A549 (cell line): ENCODE results near the gene SH3PXD2A. TPM values are rescaled to one million over a fixed set of nuclear protein-coding genes. Genes with fewer than 3 reads are reported as not detected.

Source experiments
- ATAC-seq, 2 experiments: fragments of 200-7000 bp in 1 of 2; fragments of >200 bp in 1 of 2; cut with Nextera tagmentation in 1 of 2; cut with Tn5 transposase in 1 of 2; 3 replicates each; pipeline versions ENCODE4 v1.8.0 to v1.9.1; 2018 to 2020; ENCODE audit warnings: mild to moderate bottlenecking in 1 of 2, moderate library complexity in 1 of 2
- CTCF ChIA-PET: fragments of 300-600 bp; sonication (Branson Sonifier 250); formaldehyde crosslinking; extraction: SDS; loops from one replicate; lab custom pipeline; 2021; ENCODE audit warnings: antibody characterized with exemption, inconsistent platforms; lab: Yijun Ruan, JAX
- POLR2A ChIA-PET: fragments of 350-600 bp; formaldehyde crosslinking; extraction: SDS; loops from one replicate; lab custom pipeline; 2021; ENCODE audit warnings: antibody characterized with exemption, inconsistent platforms; lab: Yijun Ruan, JAX
- DNase-seq, 2 experiments: peaks; one replicate each; pipeline versions ENCODE4 v3.0.0 to v3.0.0-alpha.2; 2011 to 2016; ENCODE audit warnings: low read depth in 1 of 2, low spot score in 1 of 2
- FAIRE-seq: peaks from 2 replicates; lab custom pipeline; 2011; peaks lifted over from hg19 to GRCh38; lab: Jason Lieb, UNC
- H3K27ac ChIP-seq, 2 experiments: fragments of >200 bp; sonication (Bioruptor Twin); formaldehyde crosslinking; 3 replicates each; pipeline ENCODE4 v1.5.1; 2016 to 2017
- H3K4me1 ChIP-seq: fragments of >200 bp; sonication (Bioruptor Twin); formaldehyde crosslinking; 3 replicates; pipeline ENCODE4 v1.6.1; 2016
- H3K4me2 ChIP-seq: fragments of >200 bp; sonication (Bioruptor Twin); formaldehyde crosslinking; 3 replicates; pipeline ENCODE4 v1.6.1; 2016
- H3K4me3 ChIP-seq: fragments of >200 bp; sonication (Bioruptor Twin); formaldehyde crosslinking; 3 replicates; pipeline ENCODE4 v1.5.1; 2016
- H3K9me3 ChIP-seq: fragments of >200 bp; sonication (Bioruptor Twin); formaldehyde crosslinking; 3 replicates; pipeline ENCODE4 v1.6.1; 2016
- BCL3 ChIP-seq: fragments of >200 bp; sonication (Bioruptor Twin); formaldehyde crosslinking; IDR thresholded peaks from 3 replicates; pipeline ENCODE4 v1.6.1; 2016
- CBX2 ChIP-seq: fragments of 200-600 bp; sonication (generic); IDR thresholded peaks from 2 replicates; pipeline ENCODE4 v1.6.1; 2016; ENCODE audit warnings: low read depth, mild to moderate bottlenecking, borderline replicate concordance
- CEBPB ChIP-seq, 2 experiments: fragments of >200 bp in 1 of 2; sonication (Bioruptor Twin) in 1 of 2; formaldehyde crosslinking in 1 of 2; IDR thresholded peaks; 2 replicates each; pipeline ENCODE4 v1.6.1; 2012 to 2016
- CHD4 ChIP-seq: fragments of 200-600 bp; sonication (generic); IDR thresholded peaks from 2 replicates; pipeline ENCODE4 v1.6.1; 2016; ENCODE audit warnings: antibody characterized with exemption, mild to moderate bottlenecking, borderline replicate concordance
- EHMT2 ChIP-seq: fragments of 200-600 bp; sonication (generic); IDR thresholded peaks from 2 replicates; pipeline ENCODE4 v1.6.1; 2016; ENCODE audit warnings: antibody characterized with exemption, low read depth, mild to moderate bottlenecking, moderate library complexity
- EP300 ChIP-seq, 2 experiments: fragments of >200 bp; sonication (Bioruptor Twin); formaldehyde crosslinking; IDR thresholded peaks; 2 replicates in 1 of 2; 3 replicates in 1 of 2; pipeline ENCODE4 v1.6.1; 2016 to 2017
- FOSL2 ChIP-seq, 2 experiments: fragments of 450-650 bp in 1 of 2; fragments of >200 bp in 1 of 2; sonication (Bioruptor Twin) in 1 of 2; formaldehyde crosslinking; IDR thresholded peaks; 2 replicates each; pipeline versions ENCODE4 v1.5.0 to v1.6.1; 2016 to 2020; ENCODE audit warnings: mild to moderate bottlenecking in 1 of 2, moderate library complexity in 1 of 2
- GATA3 ChIP-seq: IDR thresholded peaks from 2 replicates; pipeline ENCODE4 v1.6.1; 2012; ENCODE audit warnings: borderline replicate concordance
- HOXB13 ChIP-seq: fragments of 250-450 bp; sonication (Bioruptor Pico); IDR thresholded peaks from 2 replicates; pipeline ENCODE4 v1.5.0; 2020; ENCODE audit warnings: low read depth, mild to moderate bottlenecking, moderate library complexity
- HOXB5 ChIP-seq: fragments of 250-450 bp; sonication (Bioruptor Pico); IDR thresholded peaks from 2 replicates; pipeline ENCODE4 v1.5.0; 2020; ENCODE audit warnings: mild to moderate bottlenecking, moderate library complexity
- JUN ChIP-seq, 2 experiments: fragments of >200 bp; sonication (Bioruptor Twin); formaldehyde crosslinking; IDR thresholded peaks; 2 replicates in 1 of 2; 3 replicates in 1 of 2; pipeline ENCODE4 v1.6.1; 2016 to 2017
- NFE2L2 ChIP-seq: fragments of 150-350 bp; conservative IDR thresholded peaks from 2 replicates; pipeline ENCODE4 v1.6.1; 2014; ENCODE audit warnings: low read length
- NPAS2 ChIP-seq: fragments of 250-450 bp; sonication (Bioruptor Pico); IDR thresholded peaks from 2 replicates; pipeline ENCODE4 v1.8.0; 2022; ENCODE audit warnings: mild to moderate bottlenecking, moderate library complexity, borderline replicate concordance
- NR3C1 ChIP-seq: fragments of >200 bp; sonication (Bioruptor Twin); formaldehyde crosslinking; IDR thresholded peaks from 3 replicates; pipeline ENCODE4 v1.6.1; 2017
- PBX3 ChIP-seq: IDR thresholded peaks from 2 replicates; pipeline ENCODE4 v1.6.1; 2012
- POLR2AphosphoS2 ChIP-seq: conservative IDR thresholded peaks from 2 replicates; pipeline ENCODE4 v1.6.1; 2012; ENCODE audit warnings: low read length, improper control_type of control experiment, inconsistent platforms
- RAD21 ChIP-seq, 2 experiments: fragments of >200 bp in 1 of 2; sonication (Bioruptor Twin) in 1 of 2; formaldehyde crosslinking in 1 of 2; IDR thresholded peaks in 1 of 2; conservative IDR thresholded peaks in 1 of 2; 2 replicates in 1 of 2; 3 replicates in 1 of 2; pipeline ENCODE4 v1.6.1; 2012 to 2018; ENCODE audit warnings: inconsistent platforms in 1 of 2
- RARB ChIP-seq: fragments of 250-450 bp; sonication (Bioruptor Pico); IDR thresholded peaks from 2 replicates; pipeline ENCODE4 v1.8.0; 2021; ENCODE audit warnings: mild to moderate bottlenecking, moderate library complexity
- RCOR1 ChIP-seq: fragments of 150-350 bp; IDR thresholded peaks from 2 replicates; pipeline ENCODE4 v1.6.1; 2014; ENCODE audit warnings: antibody characterized with exemption, low read length, low read depth
- RFX5 ChIP-seq: fragments of 450-650 bp; IDR thresholded peaks from 2 replicates; pipeline ENCODE4 v1.7.1; 2014; ENCODE audit warnings: antibody characterized with exemption, mild to moderate bottlenecking, moderate library complexity
- RNF2 ChIP-seq: fragments of 200-600 bp; sonication (generic); IDR thresholded peaks from 2 replicates; pipeline ENCODE4 v1.6.1; 2016; ENCODE audit warnings: low read depth, mild to moderate bottlenecking, antibody characterized with exemption, moderate library complexity, borderline replicate concordance
- SMC3 ChIP-seq: fragments of >200 bp; sonication (Bioruptor Twin); formaldehyde crosslinking; IDR thresholded peaks from 3 replicates; pipeline ENCODE4 v1.6.1; 2018; ENCODE audit warnings: inconsistent platforms
- WGBS: methylation state at CpG from one replicate; pipeline ENCODE4 v1.1.6; 2017; ENCODE audit errors: missing lambda C conversion rate; 5-methylcytosine and 5-hydroxymethylcytosine counted together
- polyA plus RNA-seq, 4 experiments: library from polyadenylated mRNA; depleted of rRNA in 3 of 4; stranded (reverse); fragments of >200 nt; fragmentation: RNase III in 1 of 4; extraction: RNeasy Plus Mini Kit Qiagen cat#74134 plus additional on column Dnase treatment in 1 of 4; gene quantifications; 2 replicates in 3 of 4; 3 replicates in 1 of 4; pipeline ENCODE4 v1.2.3, GENCODE V29; 2011 to 2017
- TF ChIP-seq, protein P1 (sequence below): fragments of >200 bp; sonication (Bioruptor Twin); formaldehyde crosslinking; IDR thresholded peaks from 2 replicates; pipeline ENCODE4 v1.6.1; 2016
- TF ChIP-seq, protein P2 (sequence below): fragments of >200 bp; sonication (Bioruptor Twin); formaldehyde crosslinking; IDR thresholded peaks from 3 replicates; pipeline ENCODE4 v1.5.1; 2016

The SH3PXD2A gene
- polyA plus RNA-seq, 2 of the 4 experiments (the other 2 are of a cell fraction) = 2.4 to 3.9 TPM

DNA sequence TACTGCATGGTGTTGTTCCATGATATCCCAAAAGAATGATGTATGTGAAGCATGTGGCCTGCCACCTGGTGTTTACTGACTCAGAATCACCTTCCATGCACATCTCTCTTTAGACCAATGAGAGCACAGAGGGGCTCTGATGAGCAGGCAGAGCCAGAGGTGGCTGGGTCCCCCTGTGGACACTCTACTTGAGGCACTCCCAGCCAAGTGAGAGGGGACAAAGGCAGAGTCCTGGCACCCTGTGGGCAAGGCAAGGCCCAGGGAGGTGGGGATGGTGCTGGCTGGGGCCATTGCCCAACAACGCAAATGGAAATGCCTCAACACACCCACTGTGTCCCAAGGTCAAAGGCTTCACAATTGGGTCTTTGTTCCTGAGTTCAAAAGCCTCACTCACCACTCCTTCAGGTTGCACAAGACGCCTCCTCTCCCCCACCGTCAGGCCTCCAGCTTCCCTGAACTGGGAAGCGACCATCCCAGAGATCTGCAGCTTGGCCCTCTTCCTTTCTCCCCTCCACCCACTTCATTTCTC, 197.3 kb downstream of the SH3PXD2A start:
- POLR2A ChIA-PET = no interaction called here

GRCh38 chr10:103657061-103657591, 198.2 kb downstream of the SH3PXD2A start:
- FAIRE-seq = no peak
- ATAC-seq = no peak

More for the DNA sequence above, 197.3 kb downstream of the SH3PXD2A start:
- no peak for ATAC-seq
- no peak overlapping the region for H3K4me2 ChIP-seq
- CTCF ChIA-PET = interaction anchor here (1.3 to 2.5 kb wide), 5 partner anchors 8 to 65 kb away, joined by 5 to 11 read pairs (median 5); no protein-coding TSS in a partner anchor
- WGBS = 90% methylated on average over 4 of the region's 4 CpGs
- H3K4me1 ChIP-seq = no peaks in the 10 kb centered on the region
- H3K9me3 ChIP-seq = peaks cover 8% of the 10 kb centered on the region; the same call in 2 of the 3 replicates
- no peak overlapping the region for H3K27ac ChIP-seq
- no peak for TF ChIP-seq RCOR1
- TF ChIP-seq JUN (IDR thresholded peaks at IDR 0.05) = no peak
- no peak for FAIRE-seq
- no peak overlapping the region for H3K4me3 ChIP-seq
- DNase-seq = no peak

DNA sequence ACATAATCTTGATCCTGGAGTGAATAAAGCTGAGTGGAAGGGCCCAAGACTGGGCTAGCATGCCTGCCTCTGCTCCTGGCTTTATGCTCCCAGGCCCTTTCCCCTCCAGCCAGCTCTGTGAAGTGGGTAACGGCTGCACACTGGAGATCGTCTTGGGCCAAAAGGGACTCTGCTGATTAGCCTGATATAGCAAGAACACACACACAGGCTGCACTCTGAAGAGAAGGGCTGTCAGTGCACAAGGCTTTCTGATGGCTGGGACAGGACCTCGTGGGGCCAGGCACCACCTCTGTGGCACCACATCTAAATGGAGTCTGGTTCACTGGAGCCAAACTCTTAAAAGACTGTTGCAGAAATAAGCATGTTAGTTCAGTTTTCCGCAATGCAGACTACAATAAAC, 200.5 kb downstream of the SH3PXD2A start:
- no peak for DNase-seq
- ChIA-PET POLR2A (no interaction called here), CTCF (interaction anchor here (1.1 kb wide), 1 partner anchor 63 kb away, joined by 3 read pairs; no protein-coding TSS in a partner anchor)
- no peak for ATAC-seq
- no peak for FAIRE-seq
- Histone ChIP-seq H3K9me3 (peaks cover 8% of the 10 kb centered on the region; the same call in 2 of the 3 replicates), H3K4me1 (no peaks in the 10 kb centered on the region), H3K4me2 (no peak overlapping the region)
- no peak for TF ChIP-seq SMC3
- no peak for TF ChIP-seq CHD4
- no peak for TF ChIP-seq CEBPB (IDR thresholded peaks at IDR 0.05)
- no peak for TF ChIP-seq EHMT2
- TF ChIP-seq HOXB5 (CRISPR knock-in tag) = no peak
- no peak for TF ChIP-seq RFX5
- no peak for TF ChIP-seq FOSL2 (IDR thresholded peaks at IDR 0.05)
- no peak for TF ChIP-seq FOSL2 (CRISPR knock-in tag; IDR thresholded peaks at IDR 0.05)
- TF ChIP-seq, protein P1, sequence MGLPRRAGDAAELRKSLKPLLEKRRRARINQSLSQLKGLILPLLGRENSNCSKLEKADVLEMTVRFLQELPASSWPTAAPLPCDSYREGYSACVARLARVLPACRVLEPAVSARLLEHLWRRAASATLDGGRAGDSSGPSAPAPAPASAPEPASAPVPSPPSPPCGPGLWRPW = no peak
- no peak for TF ChIP-seq RAD21 (conservative IDR thresholded peaks at IDR 0.05 in 1 of 2, IDR thresholded peaks at IDR 0.05 in 1 of 2)
- TF ChIP-seq BCL3 = no peak
- no peak for TF ChIP-seq CBX2
- TF ChIP-seq GATA3 = no peak
- no peak for TF ChIP-seq NPAS2
- TF ChIP-seq, all 56 proteins: peak for 0
- H3K4me3 ChIP-seq = no peak overlapping the region
- no peak overlapping the region for H3K27ac ChIP-seq
- 76% methylated on average over 4 of the region's 4 CpGs for WGBS

More at GRCh38 chr10:103657061-103657591, 198.2 kb downstream of the SH3PXD2A start:
- H3K4me2 ChIP-seq = no peak overlapping the region
- H3K4me1 ChIP-seq = no peaks in the 10 kb centered on the region
- no peak for TF ChIP-seq NR3C1
- no peak for TF ChIP-seq NFE2L2
- no peak for TF ChIP-seq RFX5
- TF ChIP-seq, protein P2, sequence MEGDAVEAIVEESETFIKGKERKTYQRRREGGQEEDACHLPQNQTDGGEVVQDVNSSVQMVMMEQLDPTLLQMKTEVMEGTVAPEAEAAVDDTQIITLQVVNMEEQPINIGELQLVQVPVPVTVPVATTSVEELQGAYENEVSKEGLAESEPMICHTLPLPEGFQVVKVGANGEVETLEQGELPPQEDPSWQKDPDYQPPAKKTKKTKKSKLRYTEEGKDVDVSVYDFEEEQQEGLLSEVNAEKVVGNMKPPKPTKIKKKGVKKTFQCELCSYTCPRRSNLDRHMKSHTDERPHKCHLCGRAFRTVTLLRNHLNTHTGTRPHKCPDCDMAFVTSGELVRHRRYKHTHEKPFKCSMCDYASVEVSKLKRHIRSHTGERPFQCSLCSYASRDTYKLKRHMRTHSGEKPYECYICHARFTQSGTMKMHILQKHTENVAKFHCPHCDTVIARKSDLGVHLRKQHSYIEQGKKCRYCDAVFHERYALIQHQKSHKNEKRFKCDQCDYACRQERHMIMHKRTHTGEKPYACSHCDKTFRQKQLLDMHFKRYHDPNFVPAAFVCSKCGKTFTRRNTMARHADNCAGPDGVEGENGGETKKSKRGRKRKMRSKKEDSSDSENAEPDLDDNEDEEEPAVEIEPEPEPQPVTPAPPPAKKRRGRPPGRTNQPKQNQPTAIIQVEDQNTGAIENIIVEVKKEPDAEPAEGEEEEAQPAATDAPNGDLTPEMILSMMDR = no peak
- no peak for TF ChIP-seq PBX3
- TF ChIP-seq RARB (CRISPR knock-in tag) = no peak
- TF ChIP-seq POLR2AphosphoS2 = no peak
- TF ChIP-seq SMC3 = no peak
- no peak for TF ChIP-seq GATA3
- no peak for TF ChIP-seq EP300 (IDR thresholded peaks at IDR 0.05)
- no peak for TF ChIP-seq RNF2
- no peak for TF ChIP-seq HOXB13 (CRISPR knock-in tag)
- no peak for TF ChIP-seq BCL3
- CTCF ChIA-PET = interaction anchor here (0.8 to 2.5 kb wide), 5 partner anchors 9 to 55 kb away, joined by 3 to 11 read pairs (median 5); no protein-coding TSS in a partner anchor
- 83% methylated on average over 4 of the region's 4 CpGs for WGBS
- no peak overlapping the region for H3K27ac ChIP-seq
- POLR2A ChIA-PET = no interaction called here
- no peak for DNase-seq
- no peak overlapping the region for H3K4me3 ChIP-seq
- peaks cover 8% of the 10 kb centered on the region; the same call in 2 of the 3 replicates for H3K9me3 ChIP-seq
